Eye (tissue), 1 donor: Measurements from ENCODE around the gene SF1.
A peak's percentile ranks its signal among the peaks of the same experiment; 100 is the strongest.

ENCODE experiments used
- DNase-seq: peaks from one replicate; pipeline ENCODE4 v3.0.0-alpha.2; 2015

The SF1 gene

GRCh38 chr11:64800303-64801157, 22.2 kb upstream of the SF1 start:
- no peak for DNase-seq

- DNase-seq: peak; percentile 28
These were observed 21.4 kb upstream of the SF1 start for GRCh38 chr11:64799623-64800302.

- no peak for DNase-seq
These were observed 20.9 kb upstream of the SF1 start for GRCh38 chr11:64799256-64799622.

- DNase-seq: no peak
These were observed 18.6 kb upstream of the SF1 start for GRCh38 chr11:64796757-64797541.

GRCh38 chr11:64796047-64796756, 17.9 kb upstream of the SF1 start:
- no peak for DNase-seq

GRCh38 chr11:64794526-64794925, 16.2 kb upstream of the SF1 start:
- DNase-seq: no peak

GRCh38 chr11:64793271-64794160, 15.2 kb upstream of the SF1 start:
- DNase-seq: no peak

GRCh38 chr11:64792482-64792881, 14.1 kb upstream of the SF1 start:
- DNase-seq: no peak

GRCh38 chr11:64791781-64792291, 13.5 kb upstream of the SF1 start:
- no peak for DNase-seq

GRCh38 chr11:64790205-64791095, 12.1 kb upstream of the SF1 start:
- DNase-seq: no peak

- no peak for DNase-seq
These were observed 11.2 kb upstream of the SF1 start for GRCh38 chr11:64789331-64790204.

GRCh38 chr11:64788321-64789215, 10.2 kb upstream of the SF1 start:
- no peak for DNase-seq

- DNase-seq: peak; percentile 63
These were observed 9.4 kb upstream of the SF1 start for GRCh38 chr11:64787526-64788320.

- DNase-seq: no peak
These were observed 8.0 kb upstream of the SF1 start for GRCh38 chr11:64786308-64786707.

GRCh38 chr11:64784813-64785581, 6.7 kb upstream of the SF1 start:
- no peak for DNase-seq

GRCh38 chr11:64778223-64778472, 194 bp downstream of the SF1 start:
- no peak for DNase-seq
